Neuron (in vitro differentiated cells): ENCODE data around the gene CFAP68.
A peak's percentile ranks its signal among the peaks of the same experiment; 100 is the strongest.
"Not testable (repeated sequence)": the region's sequence is repeated elsewhere in the genome, so short reads cannot be mapped to it uniquely, and the experiment has no call there.

Experiments
- H2AFZ ChIP-seq: one replicate; pipeline ENCODE4 v1.6.1; 2013; ENCODE audit warnings: low read depth, mild to moderate bottlenecking, inconsistent platforms, low read length, moderate library complexity
- H3K27me3 ChIP-seq: one replicate; pipeline ENCODE4 v1.6.1; 2013; ENCODE audit warnings: low read length; ENCODE audit not compliant: insufficient read depth
- H3K36me3 ChIP-seq: one replicate; pipeline ENCODE4 v1.6.1; 2013; ENCODE audit warnings: low read length; ENCODE audit not compliant: insufficient read depth
- H3K4me1 ChIP-seq: one replicate; pipeline ENCODE4 v1.6.1; 2013; ENCODE audit warnings: low read length; ENCODE audit not compliant: insufficient read depth
- H3K4me3 ChIP-seq: 2 replicates; pipeline ENCODE4 v1.5.1; 2013; ENCODE audit warnings: mild to moderate bottlenecking, low read length, moderate library complexity
- H3K9me3 ChIP-seq: one replicate; pipeline ENCODE4 v1.6.1; 2013; ENCODE audit warnings: low read length

Gene CFAP68

DNA sequence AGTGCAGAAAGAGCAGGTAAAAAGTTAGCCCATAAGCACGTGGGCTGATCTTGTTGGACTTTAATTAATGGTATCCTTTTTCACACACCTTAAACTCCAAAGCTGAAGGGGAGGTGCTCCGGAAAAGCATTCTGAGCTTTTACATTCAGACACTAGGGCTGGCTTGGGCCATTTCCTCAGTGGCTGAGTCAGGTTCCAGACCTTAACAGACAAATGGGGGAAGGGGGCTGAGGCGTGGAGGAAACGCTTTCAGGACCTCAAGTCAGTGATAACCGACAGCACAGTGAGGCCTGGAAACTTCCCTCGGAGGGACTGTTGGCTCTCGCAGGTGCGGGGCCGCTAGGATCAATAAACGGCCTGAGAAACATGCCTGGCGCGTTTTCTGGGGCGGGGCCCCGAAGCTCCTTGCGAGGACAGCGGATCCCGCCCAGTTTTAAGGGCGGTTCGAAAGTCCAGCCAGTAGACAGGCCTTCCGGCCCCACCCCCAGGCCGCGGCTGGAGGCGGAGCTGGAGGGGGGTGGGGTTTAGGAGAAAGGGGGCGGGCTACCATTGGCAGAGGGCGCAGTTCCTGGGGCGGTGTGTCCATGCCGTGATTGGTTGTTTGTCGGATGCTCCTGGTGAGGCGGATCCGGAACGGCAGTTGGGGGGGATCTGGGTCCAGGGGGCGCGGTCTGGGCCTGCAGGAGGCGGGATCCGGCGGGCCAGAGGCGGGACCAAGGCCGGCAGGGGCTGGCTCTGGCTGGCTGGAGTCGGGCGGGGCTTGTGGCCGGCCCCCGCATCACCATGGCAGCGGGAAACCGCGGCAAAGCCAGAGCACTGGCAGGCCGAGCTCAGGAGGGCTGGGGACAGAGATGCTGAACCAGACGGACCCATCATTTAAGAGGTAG lies 47.4 kb downstream of the CFAP68 start:
- Histone ChIP-seq H3K27me3 (no peaks in the 10 kb centered on the region), H3K36me3 (no peaks in the 10 kb centered on the region), H3K4me3 (peak overlapping the region; percentile 93), H2AFZ (peak overlapping the region; percentile 27), H3K9me3 (no peaks in the 10 kb centered on the region), H3K4me1 (peaks cover 15% of the 10 kb centered on the region)

DNA sequence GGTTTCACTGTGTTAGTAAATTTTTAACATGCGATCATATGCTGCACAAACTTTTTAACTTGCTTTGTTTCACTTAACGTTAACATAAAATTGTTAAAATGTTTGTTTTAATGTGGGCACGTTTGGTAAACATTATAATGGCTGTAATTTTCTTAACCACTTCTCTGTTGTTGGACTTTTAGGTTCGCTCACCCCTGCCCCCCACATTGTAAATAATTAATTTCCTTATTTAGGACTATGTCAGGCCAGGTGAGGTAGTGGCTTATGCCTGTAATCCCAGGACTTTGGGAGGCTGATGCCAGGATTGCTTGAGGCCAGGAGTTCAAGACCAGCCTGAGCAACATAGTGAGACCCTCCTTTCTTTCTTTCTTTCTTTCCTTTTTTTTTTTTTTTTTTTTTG lies 51.1 kb downstream of the CFAP68 start:
- H3K9me3 ChIP-seq, result no peaks in the 10 kb centered on the region
- no peak overlapping the region for H3K4me3 ChIP-seq

DNA sequence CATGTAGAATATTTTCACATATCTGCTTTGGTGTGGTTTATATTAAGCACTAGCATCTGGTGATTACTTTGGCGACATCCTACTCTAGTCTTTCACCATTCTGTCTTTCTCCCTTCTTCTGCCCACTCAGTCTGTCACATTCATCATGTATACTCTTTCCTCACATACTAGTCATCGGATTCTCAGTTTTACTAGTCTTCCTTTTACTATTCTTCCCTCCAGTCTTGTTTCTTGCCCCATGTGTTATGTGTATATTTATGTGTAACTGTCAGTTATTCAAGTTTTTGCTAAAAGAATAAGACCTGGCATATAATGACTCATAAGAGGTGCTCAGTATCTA lies 53.2 kb downstream of the CFAP68 start:
- H3K4me1 ChIP-seq, result peaks cover 33% of the 10 kb centered on the region
- H3K9me3 ChIP-seq, result no peaks in the 10 kb centered on the region
- H3K4me3 ChIP-seq, result no peak overlapping the region
- H3K27me3 ChIP-seq, result no peaks in the 10 kb centered on the region
- H2AFZ ChIP-seq, result no peak overlapping the region
- H3K36me3 ChIP-seq, result peaks cover 3% of the 10 kb centered on the region

More for the DNA sequence above, 51.1 kb downstream of the CFAP68 start:
- Histone ChIP-seq H3K36me3 (peaks cover 3% of the 10 kb centered on the region), H3K4me1 (peaks cover 27% of the 10 kb centered on the region), H2AFZ (no peak overlapping the region), H3K27me3 (no peaks in the 10 kb centered on the region)

DNA sequence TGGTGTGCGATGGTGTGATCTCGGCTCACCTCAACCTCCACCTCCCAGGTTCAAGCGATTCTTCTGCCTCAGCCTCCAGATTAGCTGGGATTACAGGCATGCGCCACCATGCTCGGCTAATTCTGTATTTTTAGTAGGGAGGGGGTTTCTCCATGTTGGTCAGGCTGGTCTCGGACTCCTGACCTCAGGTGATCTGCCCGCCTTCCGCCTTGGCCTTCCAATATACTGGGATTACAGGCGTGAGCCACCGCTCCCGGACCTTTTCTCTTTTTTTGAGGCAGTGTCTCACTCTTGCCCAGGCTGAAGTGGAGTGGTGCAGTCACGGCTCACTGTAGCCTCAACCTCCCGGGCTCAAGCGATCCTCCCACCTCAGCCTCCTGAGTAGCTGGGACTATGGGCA lies 53.8 kb downstream of the CFAP68 start:
- H3K4me3 ChIP-seq, H2AFZ ChIP-seq, H3K9me3 ChIP-seq, H3K36me3 ChIP-seq, H3K27me3 ChIP-seq: not testable (repeated sequence)
- H3K4me1 ChIP-seq, result peaks cover 38% of the 10 kb centered on the region

DNA sequence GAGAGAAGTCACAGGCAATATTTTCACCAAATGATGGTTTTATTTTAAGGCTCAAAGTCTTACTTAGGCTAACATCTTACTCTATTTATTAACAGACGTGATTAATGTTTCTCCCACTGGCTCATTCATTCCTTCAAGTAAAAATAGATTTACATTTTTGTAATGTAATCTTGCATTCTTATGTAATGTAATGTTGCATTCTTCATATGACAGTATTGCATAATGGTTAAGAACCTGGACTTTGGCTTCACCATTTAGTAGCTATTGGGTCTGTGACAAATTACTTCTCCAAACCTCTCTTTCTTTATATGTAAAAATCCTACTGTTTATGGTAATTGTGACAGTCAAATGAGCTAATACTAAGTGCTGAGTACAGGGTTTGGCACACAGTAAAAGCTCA lies 54.5 kb downstream of the CFAP68 start:
- H3K9me3 ChIP-seq, result no peaks in the 10 kb centered on the region
- no peak overlapping the region for H3K4me3 ChIP-seq
- H3K36me3 ChIP-seq, result peaks cover 3% of the 10 kb centered on the region
- H2AFZ ChIP-seq, result no peak overlapping the region
- H3K4me1 ChIP-seq, result peaks cover 45% of the 10 kb centered on the region
- H3K27me3 ChIP-seq, result no peaks in the 10 kb centered on the region

DNA sequence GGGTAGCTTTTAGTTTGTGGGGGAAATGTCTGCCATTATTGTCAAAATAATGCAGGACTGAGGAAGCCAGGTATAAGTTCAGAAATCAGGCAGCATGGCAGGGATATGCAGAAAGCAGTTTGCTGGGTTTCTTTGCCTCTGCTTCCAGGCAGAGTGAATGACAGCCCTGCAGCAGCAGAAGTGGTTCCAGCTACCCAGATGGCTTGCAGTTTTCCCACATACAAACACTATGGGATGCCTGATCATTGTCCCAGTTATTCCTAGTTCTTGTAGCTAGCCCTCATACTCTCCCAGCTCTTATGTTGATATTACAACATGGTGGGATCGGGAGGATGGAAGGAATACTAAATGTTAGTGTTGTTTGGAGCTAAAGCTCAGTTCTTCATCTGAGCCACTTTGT lies 55.0 kb downstream of the CFAP68 start:
- peaks cover 49% of the 10 kb centered on the region for H3K4me1 ChIP-seq
- H3K4me3 ChIP-seq, result no peak overlapping the region
- no peaks in the 10 kb centered on the region for H3K9me3 ChIP-seq
- peaks cover 3% of the 10 kb centered on the region for H3K36me3 ChIP-seq
- no peaks in the 10 kb centered on the region for H3K27me3 ChIP-seq
- no peak overlapping the region for H2AFZ ChIP-seq
